ENCODE results near the gene TTC38. TPM values are rescaled to one million over a fixed set of nuclear protein-coding genes. Genes with fewer than 3 reads are reported as not detected.

The TTC38 gene
- polyA plus RNA-seq, 3 donors from 2014 or later = 190 to 290 (median 205) TPM

GRCh38 chr22:46274381-46274780 lies 6.6 kb downstream of the TTC38 start:
- Mint-ChIP-seq H3K9me3 (no peaks in the 10 kb centered on the region), H3K4me3 (no peak overlapping the region), H3K27me3 (ENCODE audit: low read depth in 3 of 3) (peaks cover 0 to 7% (median 0%) of the 10 kb centered on the region in 3 donors), H3K4me1 (peaks cover 55 to 59% of the 10 kb centered on the region in 2 donors), H3K36me3 (peaks cover 20 to 58% (median 44%) of the 10 kb centered on the region in 3 donors), H3K27ac (no peak overlapping the region)
- no peak for DNase-seq

DNA sequence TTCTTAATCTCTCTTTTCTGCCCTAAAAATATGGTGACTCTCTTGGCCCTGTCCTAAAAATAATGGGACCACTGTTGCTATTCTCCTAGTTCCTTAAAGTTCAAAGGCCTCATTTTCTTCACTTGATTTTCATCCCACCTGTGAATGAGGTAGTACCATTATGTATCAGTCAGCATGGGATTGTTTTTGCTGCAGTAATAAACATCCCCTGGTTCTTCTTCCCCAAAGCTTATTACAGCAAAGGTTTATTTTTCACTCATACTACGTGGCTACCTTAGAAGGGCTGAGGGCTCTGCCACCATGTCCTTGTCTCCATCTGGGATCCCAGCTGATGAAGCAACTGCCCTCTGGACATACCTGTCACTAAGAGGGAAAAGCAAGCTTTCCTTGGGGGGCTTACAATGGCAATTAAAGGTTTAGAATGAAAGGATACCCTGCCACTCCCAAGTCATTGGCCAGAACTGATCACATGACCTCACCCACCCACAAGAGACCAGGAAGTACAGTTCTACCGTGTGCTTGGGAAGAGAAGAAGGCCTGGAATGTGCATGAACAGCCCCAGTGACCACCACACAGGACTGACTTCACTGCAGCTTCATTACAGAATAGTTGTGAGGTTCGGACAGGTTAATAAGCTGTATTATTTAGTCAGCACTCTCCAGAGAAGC lies 7.8 kb downstream of the TTC38 start:
- Mint-ChIP-seq H3K9me3 (no peaks in the 10 kb centered on the region), H3K36me3 (peaks cover 20 to 56% (median 35%) of the 10 kb centered on the region in 3 donors), H3K4me3 (peak overlapping the region; percentile 58 to 77 (median 66)), H3K27me3 (ENCODE audit: low read depth in 3 of 3) (peaks cover 0 to 6% (median 2%) of the 10 kb centered on the region in 3 donors), H3K4me1 (peaks cover 56 to 60% of the 10 kb centered on the region in 2 donors), H3K27ac (peak overlapping the region; percentile 77 to 99 (median 92))
- no peak for DNase-seq

DNA sequence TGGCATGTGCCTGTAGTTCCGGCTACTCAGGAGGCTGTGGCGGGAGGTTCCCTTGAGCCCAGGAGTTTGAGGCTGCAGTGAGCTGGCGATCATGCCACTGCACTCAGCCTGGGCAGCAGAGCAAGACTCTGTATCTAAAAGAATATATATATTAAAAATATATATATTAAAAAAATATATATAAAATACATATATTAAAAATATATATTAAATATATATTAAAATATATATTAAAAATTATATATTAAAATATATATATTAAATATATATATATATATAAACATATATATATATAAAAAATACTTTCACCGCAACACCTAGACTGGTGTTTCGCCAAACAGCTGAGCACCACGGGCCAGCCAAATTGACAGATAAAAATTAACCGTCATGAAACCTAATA lies 8.8 kb downstream of the TTC38 start:
- Mint-ChIP-seq H3K27ac (peak overlapping the region; percentile 87 to 99 (median 93)), H3K4me3 (peak overlapping the region; percentile 71 to 85 (median 77)), H3K27me3 (ENCODE audit: low read depth in 3 of 3) (peaks cover 6 to 13% (median 8%) of the 10 kb centered on the region in 3 donors), H3K4me1 (peaks cover 65 to 67% of the 10 kb centered on the region in 2 donors), H3K9me3 (no peaks in the 10 kb centered on the region), H3K36me3 (peaks cover 23 to 61% (median 39%) of the 10 kb centered on the region in 3 donors)
- DNase-seq = no peak

- H3K4me3 Mint-ChIP-seq = peak overlapping the region in 4 of 5 donors; percentile 73 to 98 (median 96)
- H3K27me3 Mint-ChIP-seq (ENCODE audit: low read depth in 3 of 3) = peaks cover 8 to 15% (median 11%) of the 10 kb centered on the region in 3 donors
Measured at GRCh38 chr22:46278656-46279645, 11.1 kb downstream of the TTC38 start.

GRCh38 chr22:46280063-46280817 lies 12.4 kb downstream of the TTC38 start:
- H3K36me3 Mint-ChIP-seq = peaks cover 32 to 70% (median 58%) of the 10 kb centered on the region in 3 donors
- H3K9me3 Mint-ChIP-seq = no peaks in the 10 kb centered on the region
- H3K27me3 Mint-ChIP-seq (ENCODE audit: low read depth in 3 of 3) = peaks cover 8 to 18% (median 11%) of the 10 kb centered on the region in 3 donors
- DNase-seq = peak in 2 of 3 donors; percentile 22 to 31
- H3K4me3 Mint-ChIP-seq = peak overlapping the region; percentile 93 to 98 (median 97)
- peak overlapping the region; percentile 98 to 100 (median 99) for H3K27ac Mint-ChIP-seq
- peaks cover 95 to 98% of the 10 kb centered on the region in 2 donors for H3K4me1 Mint-ChIP-seq

More at GRCh38 chr22:46278656-46279645, 11.1 kb downstream of the TTC38 start:
- Mint-ChIP-seq H3K9me3 (no peaks in the 10 kb centered on the region), H3K4me1 (peaks cover 88 to 89% of the 10 kb centered on the region in 2 donors), H3K36me3 (peaks cover 25 to 70% (median 54%) of the 10 kb centered on the region in 3 donors), H3K27ac (peak overlapping the region; percentile 98 to 100 (median 99))
- DNase-seq = no peak

- Mint-ChIP-seq H3K4me3 (peak overlapping the region; percentile 93 to 98 (median 97)), H3K4me1 (peaks cover 93 to 98% of the 10 kb centered on the region in 2 donors), H3K27me3 (ENCODE audit: low read depth in 3 of 3) (peaks cover 8 to 21% (median 11%) of the 10 kb centered on the region in 3 donors), H3K9me3 (no peaks in the 10 kb centered on the region), H3K27ac (peak overlapping the region; percentile 98 to 100 (median 99)), H3K36me3 (peaks cover 31 to 70% (median 56%) of the 10 kb centered on the region in 3 donors)
- DNase-seq = peak; percentile 92 to 93 (median 93)
Measured at GRCh38 chr22:46280999-46281623, 13.3 kb downstream of the TTC38 start.

GRCh38 chr22:46281866-46282678 lies 14.3 kb downstream of the TTC38 start:
- H3K36me3 Mint-ChIP-seq = peaks cover 29 to 69% (median 51%) of the 10 kb centered on the region in 3 donors
- H3K4me3 Mint-ChIP-seq = peak overlapping the region; percentile 93 to 98 (median 97)
- no peak for DNase-seq
- peak overlapping the region; percentile 98 to 100 (median 99) for H3K27ac Mint-ChIP-seq
- no peaks in the 10 kb centered on the region for H3K9me3 Mint-ChIP-seq
- H3K27me3 Mint-ChIP-seq (ENCODE audit: low read depth in 3 of 3) = peaks cover 8 to 19% (median 11%) of the 10 kb centered on the region in 3 donors
- H3K4me1 Mint-ChIP-seq = peaks cover 95 to 98% of the 10 kb centered on the region in 2 donors

DNA sequence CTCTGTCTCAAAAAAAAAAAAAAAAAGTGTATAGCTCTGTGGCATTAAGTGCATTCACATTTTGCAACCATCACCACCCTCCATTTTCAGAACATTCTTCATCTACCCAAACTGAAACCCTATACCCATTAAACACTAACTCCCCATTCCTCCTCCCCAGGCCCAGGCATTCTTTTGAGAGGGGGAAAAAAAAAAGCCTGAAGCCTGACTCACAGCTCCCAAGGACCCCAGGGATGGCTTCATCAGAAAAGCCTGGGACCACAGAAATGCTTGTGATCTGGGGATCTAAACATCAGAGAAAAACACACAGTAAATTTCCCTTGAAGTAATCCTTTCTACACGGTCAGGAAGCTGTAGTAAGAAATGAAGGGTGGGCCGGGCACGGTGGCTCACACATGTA lies 18.2 kb downstream of the TTC38 start:
- Mint-ChIP-seq H3K27me3 (ENCODE audit: low read depth in 3 of 3) (peaks cover 18 to 43% (median 41%) of the 10 kb centered on the region in 3 donors), H3K36me3 (peaks cover 25 to 73% (median 41%) of the 10 kb centered on the region in 3 donors), H3K4me3 (peak overlapping the region; percentile 58 to 97 (median 69)), H3K4me1 (peaks cover 93 to 98% of the 10 kb centered on the region in 2 donors), H3K27ac (peak overlapping the region; percentile 80 to 100 (median 99)), H3K9me3 (no peaks in the 10 kb centered on the region)
- DNase-seq = no peak

GRCh38 chr22:46286941-46287872 lies 19.4 kb downstream of the TTC38 start:
- no peak for DNase-seq
- peak overlapping the region; percentile 69 to 90 (median 84) for H3K4me3 Mint-ChIP-seq
- H3K27ac Mint-ChIP-seq = peak overlapping the region; percentile 93 to 100 (median 99)
- H3K36me3 Mint-ChIP-seq = peaks cover 23 to 76% (median 38%) of the 10 kb centered on the region in 3 donors
- peaks cover 90 to 95% of the 10 kb centered on the region in 2 donors for H3K4me1 Mint-ChIP-seq
- H3K27me3 Mint-ChIP-seq (ENCODE audit: low read depth in 3 of 3) = peaks cover 16 to 46% (median 43%) of the 10 kb centered on the region in 3 donors
- no peaks in the 10 kb centered on the region for H3K9me3 Mint-ChIP-seq

DNA sequence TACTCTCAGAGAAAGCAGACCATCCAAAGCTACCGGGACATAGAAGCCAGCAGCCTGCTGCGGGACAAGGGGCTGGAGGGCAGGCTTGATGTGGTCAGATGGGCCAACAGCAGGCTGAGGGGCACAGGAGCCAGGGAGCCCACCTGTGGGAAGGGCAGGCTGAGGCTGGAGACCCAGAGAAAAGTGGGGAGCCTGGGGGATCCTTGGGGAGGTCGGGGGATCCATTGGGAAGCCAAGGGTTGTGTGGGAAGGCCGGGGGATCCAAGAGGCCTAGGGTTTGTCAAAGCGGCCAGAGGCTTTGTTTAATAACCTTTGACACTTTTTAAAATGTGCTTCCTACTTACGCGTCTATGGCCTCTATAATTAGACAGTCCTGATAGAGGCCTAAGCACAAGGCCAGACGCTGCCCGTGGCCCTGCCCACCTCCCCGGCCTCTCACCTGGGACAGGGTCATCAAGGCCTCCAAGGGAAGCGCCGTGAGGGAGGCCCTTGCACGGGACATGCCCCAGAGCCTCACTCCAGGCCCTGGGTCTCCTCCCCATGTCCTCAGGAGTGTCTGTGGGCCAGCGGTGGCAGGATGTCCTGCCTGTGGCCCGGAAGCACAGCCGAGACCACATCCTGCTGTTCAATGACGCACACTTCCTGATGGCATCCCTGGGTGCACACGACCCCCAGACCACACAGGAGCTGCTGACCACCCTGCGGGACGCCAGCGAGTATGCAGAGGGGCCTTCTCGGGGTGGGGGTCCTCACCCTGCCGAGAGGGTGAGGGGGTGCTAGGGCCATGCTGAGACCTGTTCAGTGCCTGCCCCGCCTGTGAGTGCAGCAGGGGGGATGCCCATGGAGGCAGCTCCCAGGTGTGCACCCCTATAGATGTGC lies 20.3 kb downstream of the TTC38 start:
- peaks cover 90 to 95% of the 10 kb centered on the region in 2 donors for H3K4me1 Mint-ChIP-seq
- peak; percentile 88 for DNase-seq

More for the DNA sequence above, 20.3 kb downstream of the TTC38 start:
- Mint-ChIP-seq H3K9me3 (no peaks in the 10 kb centered on the region), H3K36me3 (peaks cover 32 to 77% (median 40%) of the 10 kb centered on the region in 3 donors), H3K4me3 (peak overlapping the region; percentile 69 to 90 (median 84)), H3K27ac (peak overlapping the region; percentile 93 to 100 (median 99)), H3K27me3 (ENCODE audit: low read depth in 3 of 3) (peaks cover 16 to 53% (median 43%) of the 10 kb centered on the region in 3 donors)

Data from immature natural killer cell (primary cell).